GM21390 (cell line): Measurements from ENCODE around the gene WDR64.
"Not testable (repeated sequence)": the region's sequence is repeated elsewhere in the genome, so short reads cannot be mapped to it uniquely, and the experiment has no call there.

Source experiments
- ATAC-seq: cut with Tn5 transposase; IDR thresholded peaks from one replicate; pipeline ENCODE4 v1.9.1; 2021; ENCODE audit not compliant: unreplicated experiment

WDR64 gene

GRCh38 chr1:241735493-241735926 is 83.4 kb downstream of the WDR64 start:
- ATAC-seq = not testable (repeated sequence)

GRCh38 chr1:241736387-241736786 is 84.3 kb downstream of the WDR64 start:
- no peak for ATAC-seq

GRCh38 chr1:241738284-241739078 is 86.4 kb downstream of the WDR64 start:
- ATAC-seq = no peak

GRCh38 chr1:241742084-241742483 is 90.0 kb downstream of the WDR64 start:
- ATAC-seq = no peak

- no peak for ATAC-seq
Measured at GRCh38 chr1:241744591-241744990, 92.5 kb downstream of the WDR64 start.

- no peak for ATAC-seq
Measured at GRCh38 chr1:241747992-241748391, 95.9 kb downstream of the WDR64 start.

- ATAC-seq = no peak
Measured at GRCh38 chr1:241749041-241749944, 97.2 kb downstream of the WDR64 start.

- ATAC-seq = no peak
Measured at GRCh38 chr1:241749945-241750695, 98.0 kb downstream of the WDR64 start.

- no peak for ATAC-seq
Measured at GRCh38 chr1:241751524-241751923, 99.4 kb downstream of the WDR64 start.

GRCh38 chr1:241762713-241763339 is 110.7 kb downstream of the WDR64 start:
- ATAC-seq = no peak

GRCh38 chr1:241765390-241765789 is 113.3 kb downstream of the WDR64 start:
- no peak for ATAC-seq

- no peak for ATAC-seq
Measured at GRCh38 chr1:241767737-241768136, 115.7 kb downstream of the WDR64 start.

- ATAC-seq = no peak
Measured at GRCh38 chr1:241770115-241770514, 118.0 kb downstream of the WDR64 start.

- ATAC-seq = no peak
Measured at GRCh38 chr1:241771117-241771516, 119.0 kb downstream of the WDR64 start.

- no peak for ATAC-seq
Measured at GRCh38 chr1:241772932-241773500, 120.9 kb downstream of the WDR64 start.

- no peak for ATAC-seq
Measured at GRCh38 chr1:241773991-241774390, 121.9 kb downstream of the WDR64 start.

- no peak for ATAC-seq
Measured at GRCh38 chr1:241775021-241775420, 122.9 kb downstream of the WDR64 start.

GRCh38 chr1:241776911-241777310 is 124.8 kb downstream of the WDR64 start:
- no peak for ATAC-seq

GRCh38 chr1:241778117-241778516 is 126.0 kb downstream of the WDR64 start:
- no peak for ATAC-seq

GRCh38 chr1:241779897-241780296 is 127.8 kb downstream of the WDR64 start:
- ATAC-seq = no peak
